Transverse colon (tissue), 4 donors: ENCODE results near the gene MEAF6. TPM values are rescaled to one million over a fixed set of nuclear protein-coding genes. Genes with fewer than 3 reads are reported as not detected.
"Not testable (repeated sequence)": the region's sequence is repeated elsewhere in the genome, so short reads cannot be mapped to it uniquely, and the experiment has no call there.

ENCODE experiments used
- DNase-seq: peaks from one replicate; pipeline ENCODE4 v3.0.0-alpha.2; 2019
- H3K27ac ChIP-seq, 4 donors: fragments of 200-600 bp; sonication (generic); 2 replicates each; pipeline ENCODE4 v1.5.1; 2016 to 2018; ENCODE audit warnings: inconsistent platforms in 4 of 4
- H3K27me3 ChIP-seq: fragments of 200-600 bp; sonication (generic); 2 replicates; pipeline ENCODE4 v1.5.1; 2017; ENCODE audit warnings: inconsistent platforms
- H3K36me3 ChIP-seq, 4 donors: fragments of 200-600 bp; sonication (generic); 2 replicates each; pipeline ENCODE4 v1.5.1; 2017 to 2019; ENCODE audit warnings: inconsistent platforms in 4 of 4
- H3K4me1 ChIP-seq, 4 donors: fragments of 200-600 bp; sonication (generic); 2 replicates each; pipeline ENCODE4 v1.5.1; 2017 to 2020; ENCODE audit warnings: inconsistent platforms in 4 of 4
- H3K4me3 ChIP-seq, 4 donors: fragments of 200-600 bp; sonication (generic); 1 replicate in 1 of 4; 2 replicates in 3 of 4; pipeline versions ENCODE4 v1.5.1 to v1.6.1; 2017 to 2019; ENCODE audit warnings: inconsistent platforms in 4 of 4
- H3K9me3 ChIP-seq, 2 donors: fragments of 200-600 bp; sonication (generic); 2 replicates each; pipeline ENCODE4 v1.5.1; 2017 to 2019; ENCODE audit warnings: inconsistent platforms in 2 of 2
- EP300 ChIP-seq: sonication (generic); formaldehyde crosslinking; IDR thresholded peaks from one replicate; pipeline ENCODE4 v1.6.1; 2017; ENCODE audit warnings: antibody characterized with exemption, low read depth
- POLR2A ChIP-seq: fragments of 450-650 bp; IDR thresholded peaks from one replicate; pipeline ENCODE4 v1.6.1; 2016; ENCODE audit warnings: antibody characterized with exemption, mild to moderate bottlenecking, moderate library complexity
- POLR2AphosphoS5 ChIP-seq, 3 donors: sonication (generic); formaldehyde crosslinking; IDR thresholded peaks; one replicate each; pipeline ENCODE4 v1.6.1; 2016; ENCODE audit warnings: antibody characterized with exemption in 3 of 3
- WGBS, 2 donors: methylation state at CpG; one replicate each; pipeline ENCODE4 v1.1.5; 2018; ENCODE audit warnings: low coverage in 1 of 2; 5-methylcytosine and 5-hydroxymethylcytosine counted together
- in situ Hi-C, 4 donors: fragments of 200-750 bp; cut with MboI; loops; one replicate each; pipeline versions ENCODE4 v1.15.0 to v1.15.1; 2017; ENCODE audit warnings: low sequenced_read_pairs in 3 of 4, low pct_ligation_motif_present in 1 of 4, low pct_unique_long_range_greater_than_20kb in 1 of 4
- intact Hi-C: fragments of 100-400 bp; cut with DNase I; formaldehyde crosslinking; loops from one replicate; pipeline ENCODE4 v1.15.1; 2023; ENCODE audit warnings: low total_unique reads
- total RNA-seq, 4 donors: library from RNA; depleted of rRNA; stranded (reverse); fragments of >200 nt; gene quantifications; one replicate each; pipeline ENCODE4 v1.1.0, GENCODE V29; 2016
- TF ChIP-seq, protein P1 (sequence below), 5 experiments: fragments of 200-600 bp in 3 of 5; fragments of 450-650 bp in 2 of 5; sonication (generic) in 3 of 5; IDR thresholded peaks; 1 replicate in 2 of 5; 2 replicates in 3 of 5; pipeline ENCODE4 v1.5.1; 2016 to 2017; ENCODE audit warnings: antibody characterized with exemption in 5 of 5, inconsistent platforms in 3 of 5, mild to moderate bottlenecking in 2 of 5, moderate library complexity in 1 of 5

The MEAF6 gene
- total RNA-seq, 4 donors from 2014 or later, result 8.2 to 51.9 (median 32.9) TPM

DNA sequence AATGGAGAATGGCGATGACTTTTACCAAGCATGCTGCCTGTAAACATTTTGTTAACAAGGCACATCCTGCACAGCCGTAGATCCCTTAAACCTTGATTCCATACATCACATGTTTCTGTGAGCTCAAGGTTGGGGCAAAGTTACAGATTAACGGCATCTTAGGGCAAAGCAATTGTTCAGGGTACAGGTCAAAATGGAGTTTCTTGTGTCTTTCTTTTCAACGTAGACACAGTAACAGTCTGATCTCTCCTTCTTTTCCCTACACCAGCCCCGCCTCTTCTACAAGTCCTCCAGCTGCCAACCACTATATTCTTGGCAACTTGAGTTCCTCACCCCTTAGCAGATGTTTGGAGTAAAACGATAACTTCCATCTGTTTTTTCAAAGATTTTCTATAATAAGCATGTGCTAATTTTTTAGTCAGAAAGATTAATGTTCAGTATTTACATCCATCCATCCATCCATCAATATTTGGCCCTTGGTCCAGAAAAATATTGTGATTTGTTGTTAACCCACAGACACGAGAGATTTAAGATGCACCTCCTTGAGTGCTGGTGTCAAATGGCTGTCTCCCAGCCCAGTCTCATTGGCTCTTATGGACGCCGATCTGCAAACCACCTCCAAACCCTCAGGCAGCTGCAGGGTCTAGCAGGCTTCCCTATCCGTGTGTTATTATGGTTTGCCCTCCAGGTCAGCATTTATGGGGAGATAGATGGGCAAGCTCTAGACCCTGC is 46.0 kb upstream of the MEAF6 start:
- Histone ChIP-seq H3K9me3 (no peaks in the 10 kb centered on the region), H3K27ac (no peak overlapping the region), H3K4me1 (peaks cover 7 to 18% (median 11%) of the 10 kb centered on the region in 4 donors), H3K27me3 (no peaks in the 10 kb centered on the region), H3K36me3 (peaks cover 0 to 12% (median 0%) of the 10 kb centered on the region in 4 donors), H3K4me3 (no peak overlapping the region)
- intact Hi-C loops (loop anchor here (10.0 kb wide), 1 partner anchor 124 kb away; no protein-coding TSS in a partner anchor), in situ Hi-C loops (no loop called here)
- WGBS, 2 donors, result 55 to 78% methylated on average over 5 to 10 of the region's 10 CpGs
- DNase-seq, result no peak
- no peak for TF ChIP-seq EP300
- no peak for TF ChIP-seq POLR2A
- TF ChIP-seq, protein P1, sequence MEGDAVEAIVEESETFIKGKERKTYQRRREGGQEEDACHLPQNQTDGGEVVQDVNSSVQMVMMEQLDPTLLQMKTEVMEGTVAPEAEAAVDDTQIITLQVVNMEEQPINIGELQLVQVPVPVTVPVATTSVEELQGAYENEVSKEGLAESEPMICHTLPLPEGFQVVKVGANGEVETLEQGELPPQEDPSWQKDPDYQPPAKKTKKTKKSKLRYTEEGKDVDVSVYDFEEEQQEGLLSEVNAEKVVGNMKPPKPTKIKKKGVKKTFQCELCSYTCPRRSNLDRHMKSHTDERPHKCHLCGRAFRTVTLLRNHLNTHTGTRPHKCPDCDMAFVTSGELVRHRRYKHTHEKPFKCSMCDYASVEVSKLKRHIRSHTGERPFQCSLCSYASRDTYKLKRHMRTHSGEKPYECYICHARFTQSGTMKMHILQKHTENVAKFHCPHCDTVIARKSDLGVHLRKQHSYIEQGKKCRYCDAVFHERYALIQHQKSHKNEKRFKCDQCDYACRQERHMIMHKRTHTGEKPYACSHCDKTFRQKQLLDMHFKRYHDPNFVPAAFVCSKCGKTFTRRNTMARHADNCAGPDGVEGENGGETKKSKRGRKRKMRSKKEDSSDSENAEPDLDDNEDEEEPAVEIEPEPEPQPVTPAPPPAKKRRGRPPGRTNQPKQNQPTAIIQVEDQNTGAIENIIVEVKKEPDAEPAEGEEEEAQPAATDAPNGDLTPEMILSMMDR (IDR thresholded peaks at IDR 0.05), result no peak
- TF ChIP-seq POLR2AphosphoS5 (IDR thresholded peaks at IDR 0.05), result no peak

DNA sequence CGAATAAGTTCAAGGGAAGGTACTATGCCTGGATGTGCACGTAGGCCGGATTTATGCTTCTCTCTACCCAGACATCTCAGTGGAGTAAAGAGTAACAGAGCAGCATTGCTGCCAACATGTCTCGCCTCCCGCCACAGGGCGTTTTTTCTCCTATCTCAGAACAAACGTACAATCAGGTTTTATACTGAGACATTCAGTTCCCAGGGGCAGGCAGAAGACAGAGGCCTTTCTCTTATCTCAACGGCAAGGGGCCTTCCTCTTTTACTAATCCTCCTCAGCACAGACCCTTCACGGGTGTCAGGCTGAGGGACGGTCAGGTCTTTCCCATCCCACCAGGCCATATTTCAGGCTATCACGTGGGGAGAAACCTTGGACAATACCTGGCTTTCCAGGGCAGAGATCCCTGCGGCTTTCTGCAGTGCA is 45.4 kb upstream of the MEAF6 start:
- H3K9me3 ChIP-seq, H3K27me3 ChIP-seq, H3K36me3 ChIP-seq, in situ Hi-C loops, DNase-seq, H3K4me3 ChIP-seq, H3K27ac ChIP-seq: not testable (repeated sequence)
- 78 to 91% methylated on average over 5 to 12 of the region's 12 CpGs for WGBS, 2 donors
- intact Hi-C loops, result loop anchor here (10.0 kb wide), 1 partner anchor 125 kb away; no protein-coding TSS in a partner anchor
- H3K4me1 ChIP-seq, result peaks cover 7 to 18% (median 11%) of the 10 kb centered on the region in 4 donors

DNA sequence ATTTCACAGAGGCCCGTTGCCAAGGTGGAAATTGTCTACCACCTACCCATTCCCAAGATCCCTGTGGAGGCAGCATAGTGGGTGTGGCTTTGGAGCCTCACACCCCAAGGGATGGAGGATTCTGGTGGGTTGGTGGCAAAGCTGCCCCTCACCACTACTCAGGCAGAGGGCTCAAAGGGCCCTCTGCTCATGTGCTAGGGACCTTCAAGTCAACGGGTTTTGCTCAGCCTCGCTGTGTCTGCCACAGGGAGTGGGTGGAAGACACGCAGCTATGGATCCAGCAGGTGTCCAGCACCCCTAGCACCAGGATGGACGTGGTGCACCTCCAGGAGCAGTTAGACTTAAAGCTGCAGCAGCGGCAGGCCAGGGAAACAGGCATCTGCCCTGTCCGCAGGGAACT is 44.5 kb upstream of the MEAF6 start:
- in situ Hi-C loops (no loop called here), intact Hi-C loops (no loop called here)
- Histone ChIP-seq H3K27ac (no peak overlapping the region), H3K4me1 (peaks cover 7 to 18% (median 11%) of the 10 kb centered on the region in 4 donors), H3K36me3 (no peaks in the 10 kb centered on the region), H3K9me3 (no peaks in the 10 kb centered on the region), H3K4me3 (no peak overlapping the region), H3K27me3 (no peaks in the 10 kb centered on the region)
- DNase-seq, result no peak
- 86% methylated on average over 7 of the region's 7 CpGs; no CpG with 5 or more reads in 1 of the 2 donors for WGBS, 2 donors
- no peak for TF ChIP-seq POLR2A
- TF ChIP-seq EP300, result no peak
- no peak for TF ChIP-seq POLR2AphosphoS5 (IDR thresholded peaks at IDR 0.05)
- TF ChIP-seq, protein P1 (IDR thresholded peaks at IDR 0.05), result no peak

DNA sequence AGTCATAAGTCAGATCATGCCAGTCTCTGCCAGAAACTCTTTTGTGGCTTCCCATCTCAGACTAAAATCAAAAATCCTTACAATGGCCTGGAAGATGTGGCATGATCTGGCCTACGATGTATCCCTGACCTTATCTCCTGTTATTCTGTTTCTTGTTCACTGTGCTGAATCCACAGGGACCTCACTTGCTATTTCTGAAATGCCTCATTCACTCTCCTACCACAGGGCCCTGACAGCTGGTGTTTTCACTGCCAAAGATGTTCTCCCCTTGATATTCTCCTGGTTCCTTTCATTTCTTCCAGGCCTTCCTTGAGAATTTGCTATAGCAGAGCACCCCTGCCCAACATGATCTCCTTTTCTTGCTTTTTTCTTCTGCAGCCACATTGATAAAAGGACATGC is 43.8 kb upstream of the MEAF6 start:
- Histone ChIP-seq H3K9me3 (no peaks in the 10 kb centered on the region), H3K27me3 (no peaks in the 10 kb centered on the region), H3K27ac (no peak overlapping the region), H3K4me1 (peaks cover 8 to 19% (median 11%) of the 10 kb centered on the region in 4 donors), H3K36me3 (no peaks in the 10 kb centered on the region), H3K4me3 (no peak overlapping the region)
- 78% methylated on average over 1 of the region's 1 CpG; no CpG with 5 or more reads in 1 of the 2 donors for WGBS, 2 donors
- in situ Hi-C loops, result no loop called here
- no peak for DNase-seq
- TF ChIP-seq EP300 (no peak), POLR2A (no peak), POLR2AphosphoS5 (IDR thresholded peaks at IDR 0.05) (no peak)
- TF ChIP-seq, protein P1 (IDR thresholded peaks at IDR 0.05), result no peak
- intact Hi-C loops, result no loop called here
